Loucy (cell line): ENCODE measurements around the gene ADCY7.

Experiments used
- CTCF ChIP-seq: fragments of 200-600 bp; sonication (generic); conservative IDR thresholded peaks from 2 replicates; pipeline ENCODE4 v1.5.1; 2014; ENCODE audit warnings: mild to moderate bottlenecking, antibody characterized with exemption, low read length
- EZH2phosphoT487 ChIP-seq: fragments of 200-600 bp; IDR thresholded peaks from 2 replicates; pipeline ENCODE4 v1.6.1; 2018; ENCODE audit warnings: antibody characterized with exemption, mild to moderate bottlenecking, moderate library complexity, borderline replicate concordance

GRCh38 chr16:50365791-50366575 is 99.6 kb downstream of the ADCY7 start:
- no peak for TF ChIP-seq EZH2phosphoT487
- TF ChIP-seq CTCF, result no peak
